HG03521 (cell line): Measurements from ENCODE around the gene RAPGEF3.

ENCODE experiments used
- ATAC-seq: cut with Tn5 transposase; IDR thresholded peaks from one replicate; pipeline ENCODE4 v1.9.1; 2021; ENCODE audit warnings: mild to moderate bottlenecking, moderate library complexity; ENCODE audit not compliant: unreplicated experiment

RAPGEF3 gene

GRCh38 chr12:47704719-47705118 is 54.0 kb downstream of the RAPGEF3 start:
- no peak for ATAC-seq

DNA sequence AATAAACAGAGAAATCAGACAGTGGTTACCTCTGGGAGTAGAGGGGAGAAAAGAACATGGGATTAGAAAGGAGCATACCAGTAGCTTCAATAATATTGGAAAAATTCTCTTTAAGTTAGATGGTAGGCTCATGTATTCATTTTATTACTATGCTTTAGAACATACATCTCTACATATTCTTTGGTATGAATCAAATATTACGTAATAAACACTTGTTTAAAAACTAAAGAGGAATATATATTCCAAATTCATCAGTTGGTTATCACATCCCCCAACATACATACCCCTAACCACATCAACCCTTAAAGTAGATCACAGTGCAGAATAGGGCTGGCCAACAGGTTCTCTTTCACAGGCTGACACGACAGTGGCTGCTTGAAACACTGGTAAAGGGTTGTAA is 58.4 kb downstream of the RAPGEF3 start:
- ATAC-seq: no peak

DNA sequence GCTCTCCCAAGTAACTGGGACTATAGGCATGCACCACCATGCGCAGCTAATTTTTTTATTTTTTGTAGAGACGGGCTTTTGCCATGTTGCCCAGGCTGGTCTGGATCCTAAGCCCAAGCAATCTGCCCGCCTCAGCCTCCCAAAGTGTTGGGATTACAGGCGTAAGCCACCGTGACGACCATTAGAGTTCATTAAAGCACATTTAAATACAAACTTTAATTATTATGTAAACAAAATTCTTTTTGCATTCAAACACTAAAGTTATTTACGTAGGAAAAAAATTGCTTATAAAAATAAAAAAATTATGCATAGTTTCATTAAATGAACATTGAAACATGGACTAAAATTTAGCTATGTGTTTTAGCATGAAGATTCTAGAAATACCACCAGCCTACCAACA is 60.0 kb downstream of the RAPGEF3 start:
- ATAC-seq: no peak

GRCh38 chr12:47698055-47698454 is 60.6 kb downstream of the RAPGEF3 start:
- ATAC-seq: no peak

DNA sequence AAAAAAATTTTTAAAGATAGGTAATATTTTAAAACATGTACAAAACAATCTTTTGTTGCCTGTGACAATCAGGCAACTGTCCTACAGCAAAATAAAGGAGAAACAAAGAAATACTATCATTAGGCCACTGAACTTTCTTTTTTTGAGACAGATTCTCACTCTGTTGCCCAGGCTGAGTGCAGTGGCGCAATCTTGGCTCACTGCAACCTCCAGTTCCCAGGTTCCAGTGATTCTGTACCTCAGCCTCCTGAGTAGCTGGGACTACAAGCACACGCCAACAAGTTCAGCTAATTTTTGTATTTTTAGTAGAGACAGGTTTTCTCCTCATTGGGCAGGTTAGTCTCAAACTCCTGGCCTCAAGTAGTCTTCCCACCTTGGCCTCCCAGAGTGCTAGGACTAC is 69.5 kb downstream of the RAPGEF3 start:
- no peak for ATAC-seq

GRCh38 chr12:47687636-47688035 is 71.0 kb downstream of the RAPGEF3 start:
- ATAC-seq: no peak

GRCh38 chr12:47686645-47687240 is 71.9 kb downstream of the RAPGEF3 start:
- no peak for ATAC-seq
